Activated effector memory CD4-positive, alpha-beta T cell treated with anti-CD3 and anti-CD28 coated beads, Interleukin-2, amount 50 U/mL, for 16 hours (primary cell): Measurements from ENCODE around the gene DCANP1.
A peak's percentile ranks its signal among the peaks of the same experiment; 100 is the strongest.

Experiments used
- DNase-seq: peaks from one replicate; pipeline ENCODE4 v3.0.0-alpha.2; 2020

The DCANP1 gene

GRCh38 chr5:135478938-135479337 lies 31.8 kb upstream of the DCANP1 start:
- DNase-seq = peak; percentile 3

GRCh38 chr5:135477613-135478066 lies 30.5 kb upstream of the DCANP1 start:
- peak; percentile 43 for DNase-seq

DNA sequence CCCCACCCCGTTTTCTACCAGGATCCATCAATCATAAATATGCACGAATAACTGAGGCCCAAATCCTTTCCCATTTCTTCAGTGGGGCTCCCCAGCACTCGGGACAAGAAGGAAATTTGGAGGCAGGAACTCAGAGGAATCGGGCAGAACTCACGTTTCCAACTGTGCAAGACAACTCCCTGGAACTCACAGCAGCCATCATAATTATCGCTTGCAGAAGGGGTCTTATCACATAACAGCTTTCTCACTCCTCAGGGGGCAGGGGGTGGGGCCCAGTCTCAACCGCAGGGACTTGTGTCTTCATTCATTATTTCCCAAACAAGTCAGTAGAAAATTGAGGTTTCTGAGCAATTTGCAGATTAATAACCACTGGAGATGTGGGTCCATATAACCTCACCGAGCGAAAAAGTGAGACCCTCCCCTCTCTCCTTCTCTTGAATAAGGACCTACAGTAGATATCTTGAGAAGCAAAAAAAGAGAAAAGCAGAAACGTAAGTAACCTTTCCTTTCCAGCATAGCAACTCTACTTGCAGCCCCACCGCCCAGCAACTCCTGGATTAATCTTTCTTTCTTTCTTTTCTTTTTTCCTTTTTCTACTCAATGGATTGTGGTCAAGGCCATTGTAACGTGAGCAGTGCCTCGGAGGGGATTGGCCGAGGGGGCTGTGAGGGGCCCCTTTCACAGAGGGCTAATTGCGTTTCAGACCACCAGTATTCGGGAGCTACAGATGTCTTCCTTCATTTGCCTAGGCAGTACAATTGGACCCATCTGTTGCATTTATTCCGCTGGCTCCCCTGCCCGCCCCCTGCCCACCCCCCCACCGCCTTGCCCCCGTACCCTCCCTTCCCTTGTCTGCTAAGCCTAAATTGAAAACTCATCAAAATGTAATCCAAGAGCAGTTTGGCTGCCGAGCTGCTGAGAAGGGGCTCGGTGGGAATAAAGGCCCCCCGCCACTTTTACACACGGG lies 29.8 kb upstream of the DCANP1 start:
- DNase-seq = peak; percentile 9

DNA sequence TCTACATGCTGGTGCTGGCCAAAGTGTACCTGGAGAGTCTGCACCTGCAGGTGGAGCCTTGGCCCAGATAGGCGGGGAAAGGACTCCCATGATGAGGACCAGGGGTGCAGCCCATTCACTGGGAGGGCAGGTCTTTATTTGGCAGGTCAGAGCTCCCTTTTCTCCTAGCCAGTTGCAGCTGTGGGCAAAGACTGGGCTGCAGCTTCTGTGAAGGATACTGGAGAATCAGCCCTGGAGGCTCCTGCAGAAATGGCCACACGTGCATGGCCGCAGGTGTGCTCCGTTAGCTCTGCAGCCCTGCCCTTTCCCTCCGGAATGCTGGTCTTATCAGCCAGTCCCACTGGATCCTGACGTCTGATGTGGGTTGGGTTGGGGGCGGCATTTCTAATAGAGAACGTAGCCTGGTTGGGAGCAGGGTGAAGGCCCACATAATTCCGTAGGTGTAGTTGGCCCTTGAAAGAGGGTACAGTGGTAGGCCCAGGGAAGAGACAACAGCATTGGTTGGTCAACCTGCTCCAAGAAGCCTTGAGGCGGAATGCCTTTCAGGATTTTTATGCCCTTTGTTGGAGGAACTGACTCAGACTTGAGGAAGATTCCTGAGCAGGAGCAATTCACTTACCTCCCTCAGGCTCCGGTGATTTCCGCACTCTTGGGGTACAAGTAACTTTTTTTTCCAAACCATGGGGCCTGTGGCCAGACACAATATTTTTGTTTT lies 27.0 kb upstream of the DCANP1 start:
- peak; percentile 2 for DNase-seq

DNA sequence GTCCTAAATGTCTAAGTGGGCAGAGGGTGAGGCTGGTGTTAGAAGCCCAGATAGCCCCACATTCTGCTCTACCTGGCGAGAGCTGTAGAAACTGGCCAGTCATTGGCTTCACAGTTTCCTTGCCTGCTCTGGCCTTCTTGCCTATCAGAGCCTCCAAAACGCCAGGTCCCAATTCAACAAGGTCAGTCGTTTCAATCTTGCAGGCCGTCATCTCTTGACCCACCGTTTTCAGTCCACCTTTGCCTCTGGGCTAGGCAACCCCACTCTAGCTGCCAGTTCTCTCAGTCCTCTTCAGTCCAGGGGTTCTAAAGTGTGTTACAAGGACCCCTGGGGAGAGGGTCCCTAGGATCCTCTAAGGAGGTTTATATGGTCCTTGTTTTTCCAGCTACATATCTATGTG lies 25.0 kb upstream of the DCANP1 start:
- DNase-seq = peak; percentile 14

- no peak for DNase-seq
Measured at GRCh38 chr5:135471726-135472125, 24.6 kb upstream of the DCANP1 start.

DNA sequence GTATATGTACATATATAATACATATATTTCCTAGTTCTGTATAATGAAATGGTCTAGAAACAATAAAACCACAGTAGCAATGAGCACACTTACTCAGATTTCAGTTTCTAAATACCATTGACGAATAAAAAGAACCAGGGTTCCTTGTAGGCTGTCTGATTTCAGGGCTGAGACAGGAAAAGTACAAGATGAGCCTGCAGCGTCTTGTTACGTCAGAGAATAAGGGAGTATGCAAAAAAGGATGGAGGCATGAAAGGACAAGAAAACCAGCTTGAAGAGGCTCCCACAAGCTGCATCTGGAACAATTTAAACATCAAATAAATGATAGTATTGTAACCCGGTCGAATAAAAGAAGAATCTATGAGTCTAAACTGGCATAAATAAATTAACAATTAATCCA lies 22.8 kb upstream of the DCANP1 start:
- no peak for DNase-seq

DNA sequence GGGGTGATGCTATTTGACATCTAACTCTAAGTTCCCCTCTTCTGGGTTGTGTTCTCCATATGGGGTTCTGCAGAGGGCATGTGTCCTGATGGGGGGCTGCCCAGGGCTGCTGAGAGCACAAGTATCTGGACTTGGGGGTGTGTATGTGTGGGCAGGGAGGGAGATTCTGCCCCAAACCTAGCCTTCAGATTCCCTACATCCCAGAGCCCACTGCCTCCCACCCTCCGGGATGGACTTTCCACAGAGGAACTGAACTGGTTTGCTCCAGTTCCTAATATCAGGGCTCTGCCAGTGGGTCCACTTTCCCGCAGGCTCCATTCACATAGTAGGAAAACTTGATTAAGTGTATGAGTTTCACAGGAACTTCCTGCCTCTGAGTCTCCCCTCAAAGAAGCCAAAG lies 21.4 kb upstream of the DCANP1 start:
- peak; percentile 4 for DNase-seq

DNA sequence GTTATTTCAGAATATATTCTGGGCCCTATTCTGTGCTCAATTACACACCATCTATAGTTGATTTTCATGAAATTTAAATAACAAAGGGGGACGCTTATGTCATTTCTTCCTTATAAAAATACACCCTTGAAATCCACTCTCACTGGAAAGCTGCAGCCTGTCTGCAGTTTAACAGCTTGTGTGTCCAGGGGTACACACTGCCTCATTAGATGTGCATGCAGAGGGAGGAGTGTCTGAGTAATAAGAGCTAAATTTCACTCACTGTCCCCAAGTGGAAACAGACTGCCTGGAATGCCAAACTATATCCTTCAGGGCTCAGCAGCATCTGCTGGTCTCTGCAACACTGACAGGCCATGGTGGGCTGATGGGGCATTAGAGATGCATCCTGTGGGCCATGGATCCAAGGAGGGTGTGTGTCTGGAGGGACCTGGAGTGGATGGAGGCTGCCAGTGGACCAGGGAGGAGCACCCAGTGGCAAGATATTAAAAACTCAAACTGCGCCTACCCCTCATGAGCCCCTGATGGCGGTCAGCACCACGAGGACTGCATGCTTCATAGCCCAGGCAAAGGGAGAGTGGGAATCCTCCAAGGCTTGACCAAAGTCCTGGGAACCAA lies 20.8 kb upstream of the DCANP1 start:
- peak; percentile 25 for DNase-seq

DNA sequence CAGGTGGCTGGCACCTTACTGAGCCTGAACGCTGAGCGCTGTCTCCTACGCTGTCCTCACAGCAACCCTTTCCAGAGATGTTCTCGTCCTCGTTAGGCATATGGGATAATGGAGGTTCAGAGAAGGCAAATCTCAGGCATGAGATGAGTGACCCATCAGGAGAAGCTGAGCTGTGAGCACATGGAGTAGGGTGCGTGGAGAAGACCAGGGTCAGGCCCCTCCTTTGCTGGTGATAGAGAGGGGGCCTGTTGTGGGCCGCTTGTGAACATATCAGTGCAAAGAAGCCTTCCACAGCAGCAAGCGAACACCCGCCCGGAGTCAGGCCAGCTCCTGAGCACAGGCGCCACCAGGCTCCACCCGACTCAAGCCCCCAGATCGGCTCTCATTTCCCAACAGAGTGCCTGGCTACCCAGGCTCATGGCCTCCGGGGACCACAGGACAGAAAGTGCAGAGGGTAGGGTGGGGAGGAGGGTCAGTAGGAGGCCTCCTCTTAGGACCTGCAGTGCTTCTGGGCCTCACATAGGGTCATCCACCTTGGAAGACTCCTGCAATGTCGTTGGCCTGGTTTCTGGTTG lies 20.0 kb upstream of the DCANP1 start:
- peak; percentile 55 for DNase-seq

GRCh38 chr5:135466178-135467050 lies 19.3 kb upstream of the DCANP1 start:
- peak; percentile 85 for DNase-seq

GRCh38 chr5:135465391-135466122 lies 18.4 kb upstream of the DCANP1 start:
- peak; percentile 51 for DNase-seq

- peak; percentile 65 for DNase-seq
Measured at GRCh38 chr5:135462304-135462703, 15.2 kb upstream of the DCANP1 start.

DNA sequence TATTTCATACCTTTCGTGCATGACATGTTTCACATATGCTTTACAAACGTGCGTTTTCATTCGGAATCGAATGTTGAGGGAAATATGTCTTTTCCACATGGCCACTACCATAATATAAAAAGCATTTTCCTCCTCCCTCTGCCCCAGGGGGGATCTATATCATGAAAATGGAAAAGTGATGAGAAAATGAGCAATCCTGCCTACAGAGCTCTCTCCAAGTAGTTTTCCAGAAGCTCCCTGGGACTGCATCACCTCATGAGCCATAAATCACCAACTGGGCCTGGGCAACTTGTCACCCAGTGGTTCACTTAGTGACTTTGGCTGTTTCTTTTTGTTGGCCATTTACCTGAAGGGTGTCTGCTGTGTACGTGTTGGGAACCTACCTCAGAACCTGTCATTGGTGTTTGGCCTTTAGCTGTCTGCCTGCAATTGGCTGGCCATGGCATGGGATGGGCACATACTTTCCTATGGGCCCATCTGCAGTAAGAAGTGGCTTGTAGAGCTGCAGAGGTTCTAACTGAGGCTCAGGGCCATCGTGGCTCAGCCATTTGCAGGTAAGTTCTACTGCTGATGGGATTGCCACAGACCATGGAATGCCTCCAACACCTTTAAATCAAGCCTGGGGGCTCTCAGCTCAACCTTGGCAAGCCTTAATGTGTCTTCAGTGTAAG lies 14.5 kb upstream of the DCANP1 start:
- DNase-seq = peak; percentile 53

DNA sequence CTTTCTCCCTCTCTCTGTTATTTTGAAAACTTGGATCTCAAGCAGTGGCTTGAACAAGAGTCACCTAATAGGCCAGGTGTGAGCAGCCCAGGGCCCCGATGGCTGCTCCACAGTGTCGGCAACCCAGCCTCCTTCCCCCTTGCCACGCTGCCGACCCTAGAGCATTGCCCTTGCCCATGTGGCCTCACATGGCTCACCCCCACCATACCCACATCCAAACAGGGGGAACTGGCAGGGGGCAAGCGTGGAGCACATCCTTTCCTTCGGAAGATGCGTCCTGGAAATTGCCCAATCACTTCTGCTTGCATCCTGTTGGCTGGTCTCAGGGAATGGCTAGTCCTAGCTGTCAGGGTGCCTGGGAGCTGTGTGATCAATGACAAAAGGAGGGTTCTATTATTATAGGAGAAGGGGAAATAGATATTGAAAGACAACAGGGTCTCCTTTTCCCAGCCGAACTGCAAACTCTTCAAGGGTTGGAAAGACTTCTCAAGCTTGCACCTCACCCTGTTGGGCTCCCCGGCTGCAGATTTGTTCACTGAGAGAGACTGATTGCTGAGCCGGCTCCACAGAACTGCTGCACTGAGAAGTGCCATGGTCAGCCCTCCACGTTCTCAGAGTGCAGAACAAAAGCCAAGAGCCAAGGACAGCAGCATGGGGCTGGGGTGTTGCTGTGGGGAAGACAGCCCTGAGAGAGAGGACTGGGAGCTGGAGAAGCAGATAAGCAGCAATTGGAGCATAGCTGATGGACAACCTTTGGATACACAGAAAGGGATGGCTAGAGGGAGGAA lies 13.3 kb upstream of the DCANP1 start:
- peak; percentile 54 for DNase-seq

GRCh38 chr5:135458921-135459331 lies 11.8 kb upstream of the DCANP1 start:
- peak; percentile 45 for DNase-seq

- peak; percentile 16 for DNase-seq
Measured at GRCh38 chr5:135458356-135458755, 11.2 kb upstream of the DCANP1 start.

DNA sequence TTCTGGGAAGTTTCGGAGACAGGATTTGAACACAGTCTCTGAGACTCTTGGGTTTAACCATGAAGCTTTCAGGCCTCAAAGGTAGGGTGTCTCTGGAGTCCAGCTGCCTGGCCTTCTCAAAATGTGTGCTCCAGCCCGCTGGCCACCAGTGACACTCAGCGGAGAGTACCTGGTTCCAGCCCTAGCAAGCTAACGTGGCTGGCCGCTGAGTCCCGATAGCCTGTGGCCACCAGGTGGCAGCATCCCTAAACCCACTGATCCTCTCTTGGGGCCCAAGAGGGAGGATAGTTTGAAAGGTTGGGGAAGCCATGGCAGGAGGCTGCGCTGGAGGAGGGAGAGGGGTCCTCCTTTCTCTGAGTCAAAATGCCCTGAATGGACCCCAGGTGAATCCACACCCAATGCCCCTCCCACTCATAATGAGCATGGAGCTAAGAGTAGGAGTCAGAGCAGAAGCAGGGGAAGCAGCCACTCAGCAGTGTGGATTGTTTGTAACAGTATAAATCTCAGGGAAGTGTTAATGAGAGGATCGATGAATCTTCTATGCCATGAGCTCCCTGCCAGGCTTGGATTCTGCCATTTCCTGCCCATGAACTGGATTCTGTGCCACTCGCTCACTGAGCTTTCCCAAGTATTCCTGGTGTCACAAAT lies 10.4 kb upstream of the DCANP1 start:
- DNase-seq = peak; percentile 84
